GM19395 (cell line): Measurements from ENCODE around the gene ZNF354C.

Source experiments
- ATAC-seq: cut with Tn5 transposase; IDR thresholded peaks from one replicate; pipeline ENCODE4 v1.9.1; 2021; ENCODE audit warnings: mild to moderate bottlenecking, moderate library complexity; ENCODE audit not compliant: unreplicated experiment

The ZNF354C gene

DNA sequence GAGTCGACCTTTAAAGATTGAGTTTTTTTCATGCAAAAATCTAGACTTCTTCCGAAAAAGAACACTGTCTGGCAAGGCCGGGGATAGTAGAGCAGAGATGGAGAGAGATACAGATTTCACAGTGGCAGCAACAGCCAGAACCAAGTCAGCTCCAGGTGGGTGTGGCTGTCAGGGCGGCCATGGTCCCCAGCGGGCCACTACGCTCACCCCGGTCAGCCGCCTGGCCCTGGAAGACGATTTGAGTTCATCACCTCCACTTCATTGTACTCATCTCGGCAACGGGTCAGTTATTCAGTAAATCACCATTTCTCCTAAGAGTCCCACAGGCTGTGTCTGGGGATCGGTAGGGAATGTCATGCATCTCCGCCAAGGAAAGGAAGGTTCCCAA, 53.0 kb downstream of the ZNF354C start:
- no peak for ATAC-seq

DNA sequence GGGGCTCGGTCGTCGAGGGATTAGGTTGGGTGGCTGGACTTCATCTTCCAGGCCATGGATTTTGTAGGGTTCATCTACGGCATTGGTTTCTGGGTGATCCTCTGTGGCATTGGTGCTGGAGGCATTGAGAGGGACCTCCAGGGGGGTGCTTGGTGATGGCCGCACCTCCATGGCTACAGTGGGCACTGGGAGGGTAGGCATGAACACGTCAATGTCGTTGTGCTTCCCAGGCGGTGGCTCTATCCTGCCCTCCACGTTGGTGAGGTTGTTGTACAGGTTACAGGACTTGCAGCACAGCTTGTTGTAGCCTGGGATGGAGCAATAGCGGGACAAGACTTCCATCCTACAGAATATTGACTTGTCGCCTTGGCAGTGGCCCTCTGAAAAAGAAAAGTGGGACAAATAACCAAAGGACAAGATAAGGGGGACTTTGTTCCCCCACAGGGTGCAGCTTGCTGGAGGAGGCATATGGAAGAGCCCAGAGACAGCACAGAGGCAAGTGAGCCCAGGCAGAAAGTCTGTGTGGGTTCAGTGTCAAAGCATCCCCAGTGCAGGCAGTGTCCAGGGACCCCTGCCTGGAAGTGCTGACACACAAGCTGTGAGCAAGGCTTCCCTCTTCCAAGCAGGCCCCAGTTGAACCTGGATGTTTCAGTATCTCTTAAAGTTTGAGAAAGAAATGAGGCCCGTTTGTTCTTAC, 53.9 kb downstream of the ZNF354C start:
- no peak for ATAC-seq

DNA sequence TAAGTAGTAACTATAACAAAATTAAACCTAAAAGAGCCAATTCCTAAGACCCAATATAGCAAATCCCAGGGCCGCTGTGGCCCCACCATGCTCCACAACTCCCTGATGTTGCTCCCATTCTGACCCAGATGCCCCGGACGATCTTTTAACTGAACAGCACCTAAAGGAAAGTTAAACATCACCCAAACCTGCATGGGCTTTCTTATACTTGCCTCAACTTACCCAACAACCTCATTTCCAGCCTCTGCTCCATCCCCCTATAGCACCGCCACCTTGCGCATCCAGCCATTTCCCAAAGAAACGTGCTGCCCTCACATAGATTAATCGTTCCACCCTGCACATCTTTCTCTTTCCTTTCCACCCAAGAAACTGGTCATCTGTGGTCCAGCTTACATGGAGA, 54.6 kb downstream of the ZNF354C start:
- ATAC-seq: no peak

DNA sequence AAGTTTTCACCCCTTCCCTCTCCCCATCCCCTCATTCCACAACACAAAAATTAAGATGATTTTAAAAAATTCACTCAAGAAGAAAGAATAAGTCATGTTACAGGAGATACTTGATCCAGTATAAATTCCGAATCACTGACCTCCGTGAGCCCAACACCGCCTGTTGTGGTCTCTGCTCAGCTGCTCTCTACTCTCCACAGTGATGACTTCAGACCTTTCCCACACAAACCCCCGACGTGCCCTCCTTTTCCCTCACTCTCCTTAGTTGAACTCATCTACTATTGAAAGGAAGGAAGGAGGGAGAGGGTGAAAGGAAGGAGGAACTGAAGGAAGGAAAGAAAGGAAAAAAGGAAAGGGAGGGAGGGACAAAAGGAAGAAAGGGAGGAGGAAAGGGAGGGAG, 55.1 kb downstream of the ZNF354C start:
- no peak for ATAC-seq

DNA sequence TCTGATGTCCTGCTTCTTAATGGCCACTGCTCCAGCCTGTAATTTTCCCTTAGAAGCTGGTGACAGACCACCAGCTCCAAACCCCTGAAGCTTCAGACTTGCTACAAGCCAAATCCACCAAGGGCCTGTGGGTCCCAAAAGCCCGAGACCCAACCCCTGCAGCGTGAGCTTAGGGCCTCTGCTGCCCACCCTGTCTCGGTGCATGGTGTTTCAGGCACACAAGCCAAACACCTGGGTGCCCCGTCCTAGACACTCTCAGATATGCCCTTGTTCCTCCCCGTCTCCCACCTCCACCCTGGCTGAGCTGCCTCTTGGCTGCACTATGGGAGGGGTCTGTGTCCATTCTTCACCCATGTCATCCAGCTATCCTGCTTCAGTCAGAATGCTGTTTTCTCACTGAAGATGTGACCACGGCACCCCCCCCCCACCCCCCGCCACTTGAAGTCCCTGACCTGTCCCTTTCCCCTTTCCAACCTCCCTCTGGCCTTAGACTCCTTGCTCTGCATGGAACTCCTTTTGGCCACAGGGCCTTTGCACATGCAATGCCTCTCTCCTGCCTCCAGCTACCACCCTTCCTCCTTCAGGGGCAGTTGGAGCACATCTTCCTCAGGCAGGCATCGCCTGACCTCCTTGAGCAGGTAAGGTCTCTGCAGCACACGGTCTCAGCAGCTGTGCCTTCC, 55.8 kb downstream of the ZNF354C start:
- ATAC-seq: no peak

DNA sequence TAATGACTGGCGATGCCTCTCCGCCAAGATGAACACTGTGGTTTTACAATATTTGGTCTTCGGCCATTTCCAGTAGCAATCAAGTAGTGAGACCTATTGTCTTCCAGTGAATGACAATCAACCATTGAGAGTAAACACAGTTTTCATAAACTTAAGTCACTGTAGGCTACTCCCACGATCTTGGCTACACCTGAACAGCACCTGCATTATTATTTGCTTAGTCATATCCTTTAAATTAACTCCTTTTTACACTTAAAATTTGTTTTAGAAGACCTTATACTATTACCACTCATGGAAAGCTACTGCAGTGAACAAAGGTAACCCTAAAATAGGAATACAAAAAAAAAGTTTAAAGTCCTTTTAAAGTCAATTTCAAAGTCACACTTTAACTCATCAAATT, 58.2 kb downstream of the ZNF354C start:
- no peak for ATAC-seq

DNA sequence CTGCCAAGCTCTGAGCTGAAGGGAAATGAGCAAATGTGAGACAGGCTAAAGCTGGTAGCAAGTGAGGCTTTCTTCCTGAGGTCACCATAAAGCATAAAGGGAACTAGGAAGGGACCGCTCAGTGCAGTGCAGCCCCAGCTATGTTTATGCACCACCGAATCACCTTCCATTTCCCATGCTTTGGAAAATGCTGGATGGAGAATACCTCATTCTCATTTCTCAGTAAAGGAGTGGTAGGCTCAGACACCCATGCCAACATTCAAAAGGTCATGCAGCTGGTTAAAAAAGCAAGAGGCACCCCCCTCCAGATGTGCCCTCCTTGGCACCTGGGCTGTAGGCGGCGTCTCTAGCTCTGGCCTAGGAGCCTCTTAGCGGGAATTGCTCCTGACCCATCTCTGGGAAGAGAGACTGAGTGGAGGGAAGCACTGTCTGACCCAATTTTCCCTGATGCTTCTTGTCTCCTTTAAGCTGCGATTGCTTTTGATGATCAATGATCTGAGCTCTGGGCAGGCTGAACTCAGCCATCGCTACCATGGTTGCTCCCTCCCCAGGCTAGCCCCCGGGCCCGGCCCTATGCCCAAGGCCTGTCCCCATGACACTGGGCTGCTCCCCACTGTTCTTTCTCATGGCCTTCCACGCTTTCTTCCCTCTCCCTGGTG, 58.7 kb downstream of the ZNF354C start:
- no peak for ATAC-seq

DNA sequence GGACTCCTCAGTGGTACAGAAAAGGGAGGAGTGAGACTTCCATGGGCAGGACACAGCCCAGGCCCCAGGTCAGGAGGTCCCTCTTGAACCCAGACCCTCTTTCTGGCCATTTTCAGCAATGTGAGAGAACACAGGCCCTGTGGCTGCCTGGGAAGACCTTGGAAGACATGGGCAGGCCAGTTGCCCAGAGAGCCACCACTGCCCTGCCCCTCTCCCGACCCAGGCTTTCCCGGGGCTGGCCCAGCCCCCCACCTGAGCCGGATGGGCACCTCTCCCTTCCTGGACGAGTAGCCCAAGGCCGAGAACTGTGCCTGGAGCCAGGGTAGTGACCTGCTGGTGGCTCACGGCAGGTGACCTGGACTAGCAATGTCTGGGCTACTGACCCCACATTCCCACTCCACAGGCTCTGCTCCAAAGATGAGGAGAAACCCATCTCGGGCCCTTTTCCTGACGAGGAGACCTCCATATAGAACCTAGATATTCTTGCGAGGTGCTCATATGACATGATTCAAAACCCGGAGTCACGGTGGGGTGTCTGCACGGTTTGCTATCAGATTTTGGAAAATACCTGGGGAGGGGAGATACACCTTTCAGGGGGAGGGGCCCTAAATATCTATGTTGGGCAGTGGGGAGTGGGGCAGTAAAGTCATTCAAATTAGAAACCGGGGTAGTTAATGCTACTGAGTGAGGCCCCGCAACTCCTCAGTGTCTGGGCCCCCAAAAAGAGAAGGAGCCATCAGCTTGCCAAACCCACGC, 59.4 kb downstream of the ZNF354C start:
- no peak for ATAC-seq

DNA sequence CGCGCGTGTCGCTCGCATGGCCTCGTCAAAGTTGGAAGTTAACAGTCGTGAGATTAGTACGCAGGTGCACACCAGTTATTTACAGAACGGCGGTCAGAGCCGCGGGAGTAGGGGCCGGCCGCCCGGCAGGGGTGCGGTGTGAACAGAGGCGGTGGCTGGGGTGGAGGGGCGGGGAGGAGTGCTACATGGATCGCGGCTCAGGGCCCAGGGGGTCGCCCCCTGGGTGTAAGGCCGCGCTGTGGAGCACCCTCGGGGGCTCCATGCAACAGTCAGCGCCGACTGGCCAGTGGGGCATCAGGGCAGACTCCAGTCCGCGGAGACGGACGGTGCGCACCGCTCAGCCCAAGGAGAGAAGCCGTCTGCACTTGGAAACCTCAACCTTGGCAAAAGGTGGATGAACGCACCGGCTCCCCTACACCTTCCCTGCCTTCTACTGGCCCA, 60.3 kb downstream of the ZNF354C start:
- no peak for ATAC-seq

DNA sequence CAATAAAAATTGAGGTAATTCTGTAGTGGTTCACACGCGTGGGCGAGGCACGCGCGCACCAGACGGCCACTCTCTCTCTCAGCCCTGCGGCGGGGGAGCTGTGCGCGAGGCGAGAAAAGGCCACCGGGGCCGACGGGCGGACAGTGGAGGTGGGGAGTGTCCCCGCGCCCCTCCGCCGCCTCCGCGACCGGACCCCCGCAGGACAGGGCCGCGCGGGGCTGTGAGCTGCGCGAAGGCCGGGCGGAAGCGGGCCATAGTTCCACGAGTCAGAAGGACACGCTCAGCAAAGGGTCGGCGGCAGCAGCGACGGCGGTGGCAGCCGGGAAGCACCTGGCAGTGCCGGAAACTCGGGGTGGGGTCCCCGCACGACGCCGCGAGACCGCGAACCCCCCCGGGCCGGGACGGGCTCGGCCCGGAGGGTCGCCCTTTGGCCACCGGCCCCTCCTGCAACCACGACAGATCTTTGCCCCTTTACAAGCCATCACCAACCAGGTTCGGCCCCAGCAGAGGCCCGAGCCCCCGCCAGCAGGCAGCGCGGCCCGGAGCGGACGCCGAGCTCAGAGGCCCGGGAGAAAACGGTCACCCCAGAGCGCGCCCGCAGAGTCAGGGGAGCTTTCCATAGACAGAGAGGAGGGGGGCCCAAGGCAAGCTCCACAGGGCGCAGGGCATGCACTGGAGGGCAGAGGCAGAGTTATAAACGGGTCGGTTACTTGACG, 60.9 kb downstream of the ZNF354C start:
- ATAC-seq: no peak

DNA sequence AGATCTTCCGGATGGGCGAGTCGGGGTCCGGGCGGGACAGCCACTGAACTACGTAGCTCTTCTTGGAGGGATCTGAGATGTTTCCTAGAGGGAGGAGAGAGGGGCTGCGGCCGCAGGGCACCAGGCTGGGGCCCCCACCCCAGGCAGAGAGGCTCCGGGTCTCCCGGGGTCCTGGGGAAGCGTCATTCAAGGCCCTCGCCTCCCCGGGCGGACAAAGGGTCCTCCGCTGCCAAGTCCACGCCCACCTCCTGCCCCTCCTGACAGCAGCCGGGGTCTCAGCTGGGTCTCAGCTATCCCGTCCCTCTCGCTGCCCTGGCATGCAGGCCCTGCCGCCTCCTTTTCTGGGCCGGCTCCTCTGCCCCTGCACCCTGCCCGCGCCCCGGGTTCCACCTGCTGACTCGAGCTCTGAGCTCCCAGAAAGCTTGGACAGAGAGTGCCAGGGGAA, 61.5 kb downstream of the ZNF354C start:
- ATAC-seq: no peak

DNA sequence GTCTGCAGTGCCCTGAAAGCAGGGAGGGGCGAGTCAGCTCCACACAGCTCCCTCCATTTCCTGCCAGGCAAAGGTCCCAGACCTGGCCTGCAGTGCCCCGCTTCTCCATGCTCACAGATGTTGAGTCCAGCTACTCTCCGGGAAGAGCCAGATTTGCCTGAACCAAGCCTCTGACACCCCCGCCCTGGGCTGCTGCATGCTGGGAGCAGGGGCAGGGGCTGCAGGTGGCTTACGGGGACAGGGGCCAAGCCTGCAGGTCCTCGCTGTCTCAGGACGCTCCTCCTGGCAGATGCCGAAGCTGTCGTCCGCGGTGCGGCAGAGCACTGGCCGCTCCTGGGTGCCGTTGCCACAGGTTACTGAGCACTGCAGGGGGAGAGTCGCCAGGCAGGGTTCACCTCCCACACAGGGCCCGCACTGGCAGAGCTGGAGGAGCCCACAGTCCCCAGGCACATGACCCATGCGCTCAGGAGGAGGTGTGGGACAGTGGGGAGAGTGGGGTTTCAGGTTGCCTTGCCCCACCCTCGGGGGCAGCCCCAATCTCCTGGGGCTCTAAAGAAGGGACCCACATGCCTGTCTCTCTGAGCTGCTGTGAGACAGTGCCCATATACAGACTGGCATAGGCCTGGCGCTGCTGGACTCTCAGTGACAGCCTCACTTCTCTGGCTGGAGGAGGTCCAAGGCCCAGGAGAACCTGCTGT, 62.4 kb downstream of the ZNF354C start:
- no peak for ATAC-seq

DNA sequence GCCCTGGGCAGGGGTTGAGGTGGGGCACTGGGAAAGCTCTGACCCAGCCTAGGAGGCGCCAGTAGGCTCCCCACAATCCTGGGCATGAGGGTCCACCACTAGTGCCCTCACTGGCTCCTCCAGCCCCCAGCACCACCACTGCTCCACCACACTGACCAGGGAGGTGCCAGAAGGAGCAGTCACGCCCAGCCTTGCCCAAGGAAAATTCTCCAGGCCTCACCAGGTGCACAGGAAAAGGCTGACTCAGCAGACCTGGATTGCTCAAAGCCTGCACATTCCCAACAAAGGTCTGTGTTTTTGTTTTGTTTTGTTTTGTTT, 62.9 kb downstream of the ZNF354C start:
- no peak for ATAC-seq

DNA sequence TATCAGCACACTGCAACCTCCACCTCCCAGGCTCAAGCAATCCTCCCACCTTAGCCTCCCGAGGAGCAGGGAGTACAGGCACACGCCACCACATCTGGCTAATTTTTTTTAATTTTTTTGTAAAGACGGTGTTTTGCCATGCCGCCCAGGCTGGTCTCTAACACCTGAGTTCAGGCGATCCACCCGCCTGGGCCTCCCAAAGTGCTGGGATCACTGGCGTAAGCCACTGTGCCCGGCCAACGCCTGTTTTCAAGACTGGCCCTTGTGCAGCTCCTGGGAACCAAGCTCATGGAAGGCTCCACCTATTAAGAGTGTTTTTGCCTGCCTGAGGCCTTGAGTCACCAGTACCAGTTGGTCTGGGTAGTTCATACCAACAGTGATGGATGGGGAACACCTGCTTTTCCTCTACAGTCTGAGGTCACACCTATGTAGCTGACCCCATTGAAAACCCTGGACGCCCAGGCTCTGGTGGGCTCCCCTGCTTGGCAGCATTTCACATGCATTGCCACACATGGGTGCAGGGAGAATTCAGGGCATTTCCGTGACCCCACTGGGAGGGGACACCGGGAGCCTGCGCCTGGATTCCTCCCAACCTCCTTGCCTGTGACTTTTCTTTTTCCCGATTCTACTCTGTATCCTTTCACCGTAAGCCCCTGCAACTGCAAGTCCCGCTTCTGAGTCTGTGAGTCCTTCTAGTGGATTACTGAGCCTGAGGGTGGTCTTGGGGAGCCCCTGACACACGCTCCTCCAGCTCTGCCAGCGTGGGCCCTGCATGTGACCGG, 63.5 kb downstream of the ZNF354C start:
- ATAC-seq: no peak

DNA sequence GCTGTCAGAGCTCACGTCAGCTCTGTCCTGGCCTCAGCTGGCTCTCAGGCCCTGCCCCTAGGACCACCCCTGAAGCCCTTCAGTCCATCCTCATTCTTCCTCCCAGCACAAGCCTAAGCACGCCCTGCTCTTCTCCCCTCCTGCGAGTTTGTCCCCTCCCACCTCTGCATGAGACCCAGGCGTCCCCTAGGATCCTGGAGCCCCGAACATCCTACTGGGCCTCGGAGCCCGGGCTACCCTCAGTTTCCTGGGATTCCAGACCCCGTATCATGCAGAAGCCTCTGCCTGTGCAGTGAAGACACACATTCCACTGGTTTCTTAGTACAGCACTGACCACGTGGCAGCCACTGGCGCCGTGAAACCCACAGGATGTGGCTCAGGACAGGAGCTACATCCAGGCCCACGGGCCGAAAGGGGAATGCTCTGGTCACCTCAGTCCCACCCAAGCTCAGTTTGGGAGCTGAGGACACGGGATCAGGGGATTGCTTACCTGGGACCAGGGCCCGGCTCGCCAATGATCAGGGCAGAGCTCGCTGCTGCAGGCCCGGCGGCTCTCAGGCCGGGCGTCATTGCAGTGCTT, 64.2 kb downstream of the ZNF354C start:
- no peak for ATAC-seq

DNA sequence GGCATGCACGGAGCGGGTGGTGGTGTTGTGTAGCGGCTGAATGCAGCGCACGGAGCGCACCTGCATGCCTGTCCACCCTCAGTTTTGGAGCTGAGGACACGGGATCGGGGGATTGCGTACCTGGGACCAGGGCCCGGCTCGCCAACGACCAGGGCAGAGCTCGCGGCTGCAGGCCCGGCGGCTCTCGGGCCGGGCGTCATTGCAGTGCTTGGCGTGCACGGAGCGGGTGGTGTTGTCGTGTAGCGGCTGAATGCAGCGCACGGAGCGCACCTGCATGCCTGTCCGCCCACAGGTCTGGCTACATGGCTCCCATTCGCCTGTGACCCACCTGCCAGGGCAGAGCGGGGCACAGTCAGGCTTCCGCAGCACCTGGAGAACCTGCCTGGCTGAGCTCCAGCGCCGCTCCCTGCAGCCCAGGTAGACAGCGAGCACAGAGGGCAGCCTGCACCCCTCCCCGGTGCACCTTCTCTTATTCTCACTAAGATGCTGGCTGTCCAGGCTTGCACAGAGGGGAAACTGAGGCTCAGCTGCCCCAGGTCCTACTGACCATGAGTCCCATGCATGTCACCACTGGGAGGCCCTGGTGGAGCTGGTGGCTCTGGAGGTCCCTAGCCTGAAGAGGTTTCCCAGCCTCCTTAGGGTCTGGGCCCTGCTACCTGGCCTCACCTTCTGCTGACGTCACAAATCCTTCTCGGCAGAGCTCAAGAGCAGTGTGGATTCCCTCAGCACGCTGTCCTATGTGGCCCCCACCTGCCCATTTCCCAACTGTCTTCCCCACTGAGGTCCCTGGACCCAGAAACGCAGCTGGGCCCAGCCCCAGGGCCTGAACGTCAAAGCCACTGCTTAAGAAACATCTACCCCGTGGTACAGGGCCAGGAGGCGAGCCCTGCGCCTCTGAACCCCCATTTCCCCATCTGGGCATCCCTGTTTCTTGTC, 64.9 kb downstream of the ZNF354C start:
- no peak for ATAC-seq

DNA sequence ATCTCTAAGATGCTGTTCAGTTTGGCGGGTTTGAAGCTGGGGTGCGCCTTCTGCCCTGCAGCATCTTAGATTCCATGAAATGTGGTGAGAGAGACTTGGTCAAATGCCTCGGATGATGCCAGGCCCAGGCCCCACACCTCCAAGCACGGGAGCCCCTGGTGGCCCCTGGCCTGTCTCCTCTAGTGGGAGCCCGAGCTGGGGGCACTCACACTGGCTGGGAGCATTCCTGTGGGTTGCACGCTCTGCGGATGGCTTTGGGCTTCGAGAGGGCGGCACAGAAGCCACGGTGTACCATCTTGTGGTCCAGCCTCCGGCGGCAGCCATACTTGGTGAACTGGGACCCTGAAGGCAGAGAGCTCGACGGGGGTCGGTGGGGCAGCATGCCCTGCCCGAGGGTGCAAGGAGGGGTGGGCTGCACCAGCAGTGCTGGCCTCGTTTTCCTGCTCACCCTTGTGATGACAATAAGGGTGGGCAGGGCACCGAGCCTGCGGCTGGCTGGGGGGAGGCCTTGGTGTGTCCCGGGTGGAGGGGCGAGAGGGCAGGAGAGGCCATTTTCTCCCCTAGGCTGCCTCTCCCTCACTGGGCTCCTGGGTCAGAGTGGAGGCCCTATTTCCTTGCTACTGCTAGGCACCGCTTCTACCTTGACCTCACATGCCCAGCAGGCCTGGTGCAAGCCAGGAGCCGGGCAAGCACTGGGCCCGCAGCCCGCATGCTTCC, 65.8 kb downstream of the ZNF354C start:
- no peak for ATAC-seq
